GM19463 (cell line): Measurements from ENCODE around the gene PLPP4.

Experiments used
- ATAC-seq: cut with Tn5 transposase; IDR thresholded peaks from one replicate; pipeline ENCODE4 v1.9.1; 2021; ENCODE audit warnings: mild to moderate bottlenecking, moderate library complexity; ENCODE audit not compliant: unreplicated experiment

Gene PLPP4

GRCh38 chr10:120606051-120606764 lies 149.2 kb downstream of the PLPP4 start:
- ATAC-seq: peak; percentile 61

- no peak for ATAC-seq
Measured at GRCh38 chr10:120607016-120607709, 150.1 kb downstream of the PLPP4 start.

- peak; percentile 27 for ATAC-seq
Measured at GRCh38 chr10:120607710-120608703, 151.0 kb downstream of the PLPP4 start.

- no peak for ATAC-seq
Measured at GRCh38 chr10:120609006-120609405, 152.0 kb downstream of the PLPP4 start.

GRCh38 chr10:120610791-120611190 lies 153.8 kb downstream of the PLPP4 start:
- no peak for ATAC-seq

GRCh38 chr10:120612756-120613155 lies 155.7 kb downstream of the PLPP4 start:
- no peak for ATAC-seq

- ATAC-seq: no peak
Measured at GRCh38 chr10:120613180-120613579, 156.2 kb downstream of the PLPP4 start.

GRCh38 chr10:120614680-120615079 lies 157.7 kb downstream of the PLPP4 start:
- no peak for ATAC-seq

GRCh38 chr10:120616311-120616911 lies 159.4 kb downstream of the PLPP4 start:
- no peak for ATAC-seq

GRCh38 chr10:120628197-120628596 lies 171.2 kb downstream of the PLPP4 start:
- ATAC-seq: no peak

GRCh38 chr10:120630266-120630665 lies 173.2 kb downstream of the PLPP4 start:
- no peak for ATAC-seq

GRCh38 chr10:120632047-120632446 lies 175.0 kb downstream of the PLPP4 start:
- ATAC-seq: no peak

GRCh38 chr10:120632942-120633341 lies 175.9 kb downstream of the PLPP4 start:
- ATAC-seq: no peak

GRCh38 chr10:120634659-120635058 lies 177.6 kb downstream of the PLPP4 start:
- ATAC-seq: no peak
